IPS-18a (cell line): ENCODE data around the gene SPIRE1.
"Not testable (repeated sequence)": the region's sequence is repeated elsewhere in the genome, so short reads cannot be mapped to it uniquely, and the experiment has no call there.

Experiments
- H3K27ac ChIP-seq: one replicate; pipeline ENCODE4 v1.5.1; 2013; ENCODE audit warnings: low read length
- H3K27me3 ChIP-seq: one replicate; pipeline ENCODE4 v1.6.1; 2013; ENCODE audit warnings: mild to moderate bottlenecking, low read length; ENCODE audit not compliant: control insufficient read depth, insufficient read depth
- H3K36me3 ChIP-seq: one replicate; pipeline ENCODE4 v1.6.1; 2013; ENCODE audit warnings: low read depth, low read length; ENCODE audit not compliant: control insufficient read depth
- H3K4me1 ChIP-seq: one replicate; pipeline ENCODE4 v1.6.1; 2013; ENCODE audit warnings: low read depth, low read length; ENCODE audit not compliant: control insufficient read depth
- H3K4me3 ChIP-seq: one replicate; pipeline ENCODE4 v1.5.1; 2013; ENCODE audit warnings: low read length
- H3K9ac ChIP-seq: one replicate; pipeline ENCODE4 v1.6.1; 2013; ENCODE audit warnings: mild to moderate bottlenecking, low read length, moderate library complexity
- H3K9me3 ChIP-seq: one replicate; pipeline ENCODE4 v1.6.1; 2013; ENCODE audit warnings: low read depth, low read length; ENCODE audit not compliant: control insufficient read depth

SPIRE1 gene

DNA sequence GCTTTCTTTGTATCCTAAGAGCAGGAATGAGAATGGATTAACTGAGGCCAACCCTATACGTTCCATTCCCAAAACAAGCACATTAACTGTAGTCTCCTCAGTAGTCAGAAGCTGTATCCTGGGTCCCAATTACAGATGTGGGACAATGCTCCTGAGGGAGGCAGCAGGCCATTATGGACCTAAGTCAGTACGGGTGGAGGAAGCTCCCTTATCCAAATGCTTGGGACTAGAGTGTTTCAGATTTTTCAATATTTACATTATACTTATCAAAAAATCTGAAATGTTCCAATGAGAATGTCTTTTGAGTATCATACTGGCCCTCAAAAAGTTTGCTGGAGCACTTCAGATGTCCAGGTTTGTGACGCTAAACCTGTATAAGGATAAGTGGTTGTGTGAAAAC is 160.1 kb downstream of the SPIRE1 start:
- Histone ChIP-seq H3K9ac (no peak overlapping the region), H3K27ac (no peak overlapping the region), H3K4me3 (no peak overlapping the region), H3K36me3 (no peaks in the 10 kb centered on the region), H3K27me3 (no peaks in the 10 kb centered on the region), H3K4me1 (no peaks in the 10 kb centered on the region), H3K9me3 (no peaks in the 10 kb centered on the region)

DNA sequence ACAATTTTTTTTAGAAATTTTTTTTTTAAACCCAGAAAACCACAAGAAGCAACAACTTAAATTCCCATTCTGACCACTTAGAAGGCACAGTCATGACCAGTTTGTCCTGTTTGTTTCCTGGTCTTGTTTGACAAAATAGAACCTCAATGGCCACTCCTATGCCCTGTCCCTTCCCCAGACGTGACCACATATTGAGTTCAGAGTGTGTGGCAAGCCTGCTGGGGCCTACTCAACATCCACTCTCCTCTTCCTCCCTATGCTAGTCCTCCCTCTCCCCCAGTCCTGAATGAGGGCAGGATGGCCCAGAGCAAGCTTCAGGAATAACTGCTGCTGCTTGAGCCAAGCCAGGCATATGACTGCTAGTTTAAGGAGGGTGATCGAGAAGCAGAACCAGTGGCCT is 160.6 kb downstream of the SPIRE1 start:
- Histone ChIP-seq H3K9me3 (no peaks in the 10 kb centered on the region), H3K4me3 (no peak overlapping the region), H3K27me3 (no peaks in the 10 kb centered on the region), H3K36me3 (no peaks in the 10 kb centered on the region), H3K4me1 (no peaks in the 10 kb centered on the region), H3K9ac (no peak overlapping the region), H3K27ac (no peak overlapping the region)

DNA sequence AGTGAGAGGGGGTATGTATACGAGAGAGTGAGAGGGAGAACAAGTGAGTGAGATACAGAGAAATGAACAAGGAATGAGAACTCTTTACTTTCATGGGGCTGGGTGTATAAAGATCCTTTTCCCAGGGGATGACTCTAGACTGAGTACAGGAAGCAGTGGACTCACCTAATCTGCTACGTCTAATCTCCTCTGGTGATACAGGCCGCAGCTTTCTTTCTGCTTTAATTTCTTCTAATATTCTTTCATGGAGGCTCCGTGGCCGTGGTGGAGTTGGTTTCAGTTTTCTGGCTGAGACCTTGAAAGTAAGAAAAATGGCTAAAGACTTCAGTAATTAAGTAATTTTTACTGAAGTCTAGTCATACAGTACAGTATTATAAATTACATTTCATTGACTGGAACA is 165.0 kb downstream of the SPIRE1 start:
- Histone ChIP-seq H3K9ac (no peak overlapping the region), H3K9me3 (no peaks in the 10 kb centered on the region), H3K4me1 (no peaks in the 10 kb centered on the region), H3K27ac (no peak overlapping the region), H3K36me3 (no peaks in the 10 kb centered on the region), H3K4me3 (no peak overlapping the region), H3K27me3 (no peaks in the 10 kb centered on the region)

DNA sequence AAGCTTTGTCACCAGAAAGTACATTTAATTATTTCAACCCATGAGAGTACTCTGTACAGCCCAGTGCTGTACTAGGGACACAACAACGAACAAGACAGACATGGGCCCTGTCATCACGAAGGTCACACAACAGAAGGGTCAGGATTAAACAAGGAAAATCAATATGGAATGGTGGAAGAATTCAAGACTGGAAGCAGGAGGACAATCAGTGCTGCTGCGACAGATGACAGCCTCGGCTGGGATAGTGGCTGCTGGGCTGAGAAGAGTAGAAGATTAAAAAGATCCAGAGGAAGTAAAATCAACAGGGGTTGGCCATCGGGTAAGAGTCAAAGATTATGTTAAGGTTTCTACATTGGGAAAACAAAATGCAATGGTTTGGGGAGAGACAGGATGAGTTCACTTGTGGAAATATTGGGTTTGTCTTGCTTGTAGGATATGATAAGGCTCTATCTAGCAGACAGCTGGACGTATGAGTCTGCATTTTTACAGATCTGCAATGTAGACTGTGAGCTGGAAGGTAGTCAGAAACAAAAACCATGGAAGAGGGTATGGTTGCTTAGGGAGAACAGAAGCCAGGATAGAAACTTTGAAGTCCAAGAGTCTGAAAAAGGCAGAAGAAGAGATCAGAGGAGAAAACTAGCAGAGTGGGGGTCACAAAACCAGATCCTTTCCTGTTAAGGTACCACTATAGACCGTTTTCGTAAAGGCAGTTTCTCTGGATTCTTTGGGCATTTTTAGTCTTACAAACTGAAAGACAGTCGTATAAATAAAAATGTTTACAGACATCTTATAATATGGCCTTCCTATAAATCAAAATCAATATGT is 166.1 kb downstream of the SPIRE1 start:
- H3K36me3 ChIP-seq: no peaks in the 10 kb centered on the region

DNA sequence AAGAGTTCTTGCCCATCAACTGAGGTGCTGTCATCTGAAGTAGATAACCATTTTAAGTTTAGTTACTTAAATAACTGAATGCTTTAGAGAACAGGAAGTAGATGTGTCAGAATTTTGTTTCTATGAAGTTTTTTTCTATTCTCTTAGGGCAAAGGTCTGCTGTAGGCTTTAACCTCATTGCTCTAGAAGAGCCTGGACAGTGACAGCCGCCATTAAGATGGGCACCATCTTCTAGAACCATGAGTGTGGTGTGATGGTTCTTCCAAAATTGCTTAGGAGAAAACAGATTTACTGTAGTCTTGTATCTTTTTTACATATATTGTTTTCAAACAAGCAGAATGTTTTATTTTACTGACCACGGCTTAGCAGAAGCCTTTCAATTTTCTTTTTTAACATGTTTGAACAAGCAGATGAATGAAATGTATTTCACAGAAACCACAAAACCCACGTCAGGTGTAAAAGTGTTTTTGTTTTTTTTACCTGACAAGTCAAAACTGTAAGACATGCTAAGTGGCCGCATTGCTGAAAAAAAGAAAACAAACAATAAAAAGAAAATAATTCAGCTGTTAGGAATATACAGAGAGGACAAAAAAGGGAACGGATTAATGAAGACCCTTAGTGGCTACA is 172.3 kb downstream of the SPIRE1 start:
- Histone ChIP-seq H3K27me3 (no peaks in the 10 kb centered on the region), H3K36me3 (no peaks in the 10 kb centered on the region), H3K27ac (no peak overlapping the region), H3K4me1 (no peaks in the 10 kb centered on the region), H3K4me3 (no peak overlapping the region), H3K9me3 (no peaks in the 10 kb centered on the region), H3K9ac (no peak overlapping the region)

More for the DNA sequence above, 166.1 kb downstream of the SPIRE1 start:
- Histone ChIP-seq H3K27ac (no peak overlapping the region), H3K4me3 (no peak overlapping the region), H3K4me1 (no peaks in the 10 kb centered on the region), H3K27me3 (no peaks in the 10 kb centered on the region), H3K9me3 (no peaks in the 10 kb centered on the region), H3K9ac (no peak overlapping the region)

DNA sequence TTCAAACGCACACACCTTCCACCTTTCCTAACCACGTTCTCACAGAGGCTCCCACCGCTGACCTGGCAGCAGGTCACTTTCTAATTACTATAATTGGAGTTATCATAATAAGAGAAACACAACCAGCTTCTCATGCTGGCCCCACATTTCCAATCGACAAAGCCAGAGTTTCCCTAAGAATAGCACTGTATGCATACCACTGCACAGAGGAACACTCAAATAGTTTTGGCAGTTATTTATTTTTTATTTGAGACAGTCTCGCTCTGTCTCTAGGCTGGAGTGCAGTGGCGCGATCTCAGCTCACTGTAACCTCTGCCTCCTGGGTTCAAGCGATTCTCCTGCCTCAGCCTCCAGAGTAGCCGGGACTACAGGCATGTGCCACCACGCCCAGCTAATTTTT is 176.0 kb downstream of the SPIRE1 start:
- not testable (repeated sequence) for H3K27ac ChIP-seq, H3K4me1 ChIP-seq, H3K9me3 ChIP-seq, H3K4me3 ChIP-seq, H3K36me3 ChIP-seq, H3K27me3 ChIP-seq, H3K9ac ChIP-seq

DNA sequence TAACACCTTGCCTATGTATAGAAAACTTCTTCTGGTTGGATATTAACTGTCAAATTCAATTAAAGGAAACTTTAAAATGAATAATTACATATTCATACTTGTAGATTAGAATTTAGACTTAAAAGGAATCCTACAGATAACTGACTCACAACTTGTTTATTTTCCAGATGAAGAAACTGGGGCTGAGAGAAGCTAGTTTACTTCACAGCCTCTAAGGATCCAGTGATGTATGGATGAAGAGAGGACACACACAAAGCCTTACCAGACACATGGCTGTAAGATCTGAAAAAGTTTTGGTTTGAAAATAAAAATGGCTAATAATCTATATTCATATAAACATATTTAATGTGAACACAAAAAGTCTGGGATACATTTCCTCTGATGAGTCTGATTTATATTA is 177.9 kb downstream of the SPIRE1 start:
- H3K36me3 ChIP-seq: no peaks in the 10 kb centered on the region
- no peak overlapping the region for H3K9ac ChIP-seq
- no peaks in the 10 kb centered on the region for H3K27me3 ChIP-seq
- H3K4me3 ChIP-seq: no peak overlapping the region
- H3K27ac ChIP-seq: no peak overlapping the region
- H3K4me1 ChIP-seq: peaks cover 8% of the 10 kb centered on the region
- H3K9me3 ChIP-seq: no peaks in the 10 kb centered on the region

DNA sequence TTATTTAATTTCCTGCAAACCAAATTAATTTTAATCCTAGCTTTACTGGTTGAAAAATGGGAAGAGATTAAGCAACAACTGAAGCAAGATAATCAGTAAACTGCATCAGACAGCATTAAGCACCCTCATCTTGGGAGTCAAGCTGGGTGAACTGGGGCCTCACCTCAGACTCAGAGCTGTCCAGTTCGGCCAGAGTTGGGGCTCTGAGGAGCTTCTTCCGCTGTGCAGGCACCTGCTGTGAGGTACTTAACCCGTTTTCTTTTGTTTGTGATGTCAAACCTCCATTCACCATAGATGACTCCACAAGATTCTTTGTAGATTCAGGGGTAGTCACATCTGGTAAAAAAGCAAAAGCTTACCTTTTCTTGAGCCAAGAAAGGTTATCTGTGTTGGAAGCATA is 178.4 kb downstream of the SPIRE1 start:
- Histone ChIP-seq H3K36me3 (no peaks in the 10 kb centered on the region), H3K4me3 (no peak overlapping the region), H3K4me1 (peaks cover 8% of the 10 kb centered on the region), H3K27me3 (no peaks in the 10 kb centered on the region), H3K9me3 (no peaks in the 10 kb centered on the region), H3K27ac (no peak overlapping the region), H3K9ac (no peak overlapping the region)

DNA sequence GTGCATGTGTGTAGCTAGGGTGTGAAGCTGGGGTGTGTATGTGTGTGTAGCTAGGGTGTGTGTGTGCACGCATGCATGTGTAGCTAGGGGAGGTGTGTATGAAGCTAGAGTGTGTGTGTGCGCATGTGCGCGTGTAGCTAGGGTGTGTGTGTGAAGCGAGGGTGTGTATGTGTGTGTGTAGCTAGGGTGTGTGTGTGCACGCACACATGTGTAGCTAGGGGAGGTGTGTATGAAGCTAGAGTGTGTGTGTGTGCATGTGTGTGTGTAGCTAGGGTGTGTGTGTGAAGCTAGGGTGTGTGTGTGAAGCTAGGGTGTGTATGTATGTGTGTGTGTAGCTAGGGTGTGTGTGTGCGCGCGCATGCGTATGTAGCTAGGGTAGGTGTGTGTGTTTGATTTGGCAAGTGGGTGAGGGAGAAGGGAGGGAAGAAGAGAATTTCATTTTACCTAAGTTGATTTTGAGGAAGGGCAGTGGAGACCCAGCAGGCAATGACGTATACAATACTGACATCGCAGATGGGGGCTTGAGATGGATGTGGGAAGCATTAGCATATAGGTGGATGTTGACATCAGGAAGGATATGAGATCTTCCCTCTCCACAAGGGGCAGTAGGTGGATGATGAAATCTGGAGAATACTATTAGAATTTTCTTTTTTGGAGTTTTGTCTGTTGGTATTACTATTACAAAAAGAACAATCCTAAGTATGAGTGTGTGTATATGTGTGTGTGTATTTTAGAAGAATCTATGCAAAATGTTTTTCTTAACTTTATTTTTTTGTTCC is 179.4 kb downstream of the SPIRE1 start:
- H3K27me3 ChIP-seq: no peaks in the 10 kb centered on the region
- no peaks in the 10 kb centered on the region for H3K9me3 ChIP-seq
- no peak overlapping the region for H3K4me3 ChIP-seq
- no peak overlapping the region for H3K27ac ChIP-seq
- peaks cover 8% of the 10 kb centered on the region for H3K4me1 ChIP-seq
- H3K36me3 ChIP-seq: no peaks in the 10 kb centered on the region
- no peak overlapping the region for H3K9ac ChIP-seq

DNA sequence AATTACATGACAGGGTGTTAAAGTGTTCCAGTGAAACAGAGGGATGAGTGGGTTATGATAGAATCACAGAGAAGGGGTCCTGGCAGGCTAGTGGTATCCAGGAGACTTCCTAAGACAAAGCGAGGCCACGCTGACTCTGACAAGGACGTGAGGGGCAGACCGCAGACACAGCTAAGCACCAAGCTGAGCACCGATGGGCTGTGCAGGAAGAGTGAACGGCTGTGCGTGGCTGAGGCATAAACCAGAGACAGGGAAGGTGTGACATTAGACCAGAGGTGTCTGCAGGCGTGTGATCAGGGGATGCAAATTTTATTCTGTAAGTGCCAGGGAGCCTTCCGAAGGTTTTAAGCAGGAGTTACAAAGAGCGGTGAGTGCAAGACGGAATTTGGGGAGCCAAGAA is 180.3 kb downstream of the SPIRE1 start:
- no peaks in the 10 kb centered on the region for H3K36me3 ChIP-seq
- no peak overlapping the region for H3K4me3 ChIP-seq
- no peak overlapping the region for H3K27ac ChIP-seq
- H3K27me3 ChIP-seq: no peaks in the 10 kb centered on the region
- peaks cover 8% of the 10 kb centered on the region for H3K4me1 ChIP-seq
- H3K9me3 ChIP-seq: no peaks in the 10 kb centered on the region
- no peak overlapping the region for H3K9ac ChIP-seq

DNA sequence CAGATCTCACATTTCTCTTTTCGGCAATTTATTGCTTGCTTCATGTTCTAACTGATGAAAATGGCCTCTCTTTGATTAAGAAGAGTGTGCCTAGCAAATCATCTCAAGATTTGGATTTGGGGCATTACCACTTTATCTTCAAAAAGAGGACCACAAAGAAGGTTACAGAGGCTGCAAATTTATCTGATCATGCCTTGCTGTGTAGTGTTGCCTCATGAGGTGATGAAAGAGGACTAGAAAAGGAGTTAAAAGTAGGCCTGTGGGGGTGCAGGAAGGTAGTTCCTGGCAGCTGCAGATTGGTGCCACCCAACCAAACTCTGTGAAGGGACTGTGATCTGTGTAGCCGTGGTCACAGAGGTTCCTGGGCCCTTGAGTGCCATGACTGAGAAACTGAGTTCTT is 181.0 kb downstream of the SPIRE1 start:
- peaks cover 8% of the 10 kb centered on the region for H3K4me1 ChIP-seq
- no peak overlapping the region for H3K9ac ChIP-seq
- no peak overlapping the region for H3K4me3 ChIP-seq
- no peaks in the 10 kb centered on the region for H3K27me3 ChIP-seq
- no peaks in the 10 kb centered on the region for H3K9me3 ChIP-seq
- no peak overlapping the region for H3K27ac ChIP-seq
- no peaks in the 10 kb centered on the region for H3K36me3 ChIP-seq
